GM18499 (cell line): ENCODE data around the gene TMEM106B.

Experiments used
- ATAC-seq: cut with Tn5 transposase; IDR thresholded peaks from one replicate; pipeline ENCODE4 v1.9.1; 2021; ENCODE audit warnings: moderate number of reproducible peaks; ENCODE audit not compliant: insufficient read depth, unreplicated experiment

TMEM106B gene

GRCh38 chr7:12290761-12291160, 79.7 kb downstream of the TMEM106B start:
- no peak for ATAC-seq

- ATAC-seq = peak; percentile 49
These were observed 80.8 kb downstream of the TMEM106B start for GRCh38 chr7:12291870-12292269.
